ENCODE data around the gene PLD1.
"Not testable (repeated sequence)": the region's sequence is repeated elsewhere in the genome, so short reads cannot be mapped to it uniquely, and the experiment has no call there.

PLD1 gene

GRCh38 chr3:171700157-171700556 is 110.1 kb downstream of the PLD1 start:
- no peak for DNase-seq
- Histone ChIP-seq H3K4me3 (ENCODE audit: low read depth, low read length) (no peak overlapping the region), H3K9me3 (ENCODE audit: severe bottlenecking) (peaks cover 8% of the 10 kb centered on the region), H3K27ac (no peak overlapping the region), H3K27me3 (ENCODE audit: insufficient read depth, low read depth, severe bottlenecking) (no peaks in the 10 kb centered on the region), H3K36me3 (no peaks in the 10 kb centered on the region)
- no peak for TF ChIP-seq CTCF (IDR thresholded peaks at IDR 0.05; ENCODE audit: low read depth, low read length)

GRCh38 chr3:171699601-171700000 is 110.7 kb downstream of the PLD1 start:
- no peak for DNase-seq
- Histone ChIP-seq H3K4me3 (ENCODE audit: low read depth, low read length) (no peak overlapping the region), H3K9me3 (ENCODE audit: severe bottlenecking) (peaks cover 8% of the 10 kb centered on the region), H3K36me3 (no peaks in the 10 kb centered on the region), H3K27ac (no peak overlapping the region), H3K27me3 (ENCODE audit: insufficient read depth, low read depth, severe bottlenecking) (no peaks in the 10 kb centered on the region)
- no peak for TF ChIP-seq CTCF (IDR thresholded peaks at IDR 0.05; ENCODE audit: low read depth, low read length)

- Histone ChIP-seq H3K27ac (no peak overlapping the region), H3K36me3 (no peaks in the 10 kb centered on the region), H3K9me3 (ENCODE audit: severe bottlenecking) (no peaks in the 10 kb centered on the region), H3K27me3 (ENCODE audit: insufficient read depth, low read depth, severe bottlenecking) (no peaks in the 10 kb centered on the region), H3K4me3 (ENCODE audit: low read depth, low read length) (no peak overlapping the region)
- TF ChIP-seq CTCF (IDR thresholded peaks at IDR 0.05; ENCODE audit: low read depth, low read length), result no peak
- DNase-seq, result no peak
Observed at GRCh38 chr3:171696805-171697204, 113.5 kb downstream of the PLD1 start.

GRCh38 chr3:171695426-171695825 is 114.9 kb downstream of the PLD1 start:
- no peaks in the 10 kb centered on the region for H3K9me3 ChIP-seq (ENCODE audit: severe bottlenecking)
- no peak overlapping the region for H3K4me3 ChIP-seq (ENCODE audit: low read depth, low read length)
- no peak for DNase-seq
- TF ChIP-seq CTCF (IDR thresholded peaks at IDR 0.05; ENCODE audit: low read depth, low read length), result no peak
- no peaks in the 10 kb centered on the region for H3K27me3 ChIP-seq (ENCODE audit: insufficient read depth, low read depth, severe bottlenecking)
- H3K36me3 ChIP-seq, result no peaks in the 10 kb centered on the region
- no peak overlapping the region for H3K27ac ChIP-seq

GRCh38 chr3:171694888-171695287 is 115.4 kb downstream of the PLD1 start:
- no peak for DNase-seq
- Histone ChIP-seq H3K4me3 (ENCODE audit: low read depth, low read length) (no peak overlapping the region), H3K27ac (no peak overlapping the region), H3K36me3 (no peaks in the 10 kb centered on the region), H3K9me3 (ENCODE audit: severe bottlenecking) (no peaks in the 10 kb centered on the region), H3K27me3 (ENCODE audit: insufficient read depth, low read depth, severe bottlenecking) (no peaks in the 10 kb centered on the region)
- TF ChIP-seq CTCF (IDR thresholded peaks at IDR 0.05; ENCODE audit: low read depth, low read length), result no peak

GRCh38 chr3:171692551-171692950 is 117.7 kb downstream of the PLD1 start:
- not testable (repeated sequence) for H3K9me3 ChIP-seq (ENCODE audit: severe bottlenecking); H3K27ac ChIP-seq; H3K4me3 ChIP-seq (ENCODE audit: low read depth, low read length); H3K36me3 ChIP-seq; H3K27me3 ChIP-seq (ENCODE audit: insufficient read depth, low read depth, severe bottlenecking); DNase-seq

All from WERI-Rb-1 (cell line).